Measurements from ENCODE around the gene TBC1D22A.

TBC1D22A gene

GRCh38 chr22:46971099-46971763 lies 208.8 kb downstream of the TBC1D22A start:
- no peak overlapping the region for H3K4me3 ChIP-seq (ENCODE audit: low read depth, low read length)
- DNase-seq (ENCODE audit: low read depth) = no peak
- no peak for TF ChIP-seq CTCF (IDR thresholded peaks at IDR 0.05; ENCODE audit: control insufficient read depth, extremely low read depth, insufficient read depth)

DNA sequence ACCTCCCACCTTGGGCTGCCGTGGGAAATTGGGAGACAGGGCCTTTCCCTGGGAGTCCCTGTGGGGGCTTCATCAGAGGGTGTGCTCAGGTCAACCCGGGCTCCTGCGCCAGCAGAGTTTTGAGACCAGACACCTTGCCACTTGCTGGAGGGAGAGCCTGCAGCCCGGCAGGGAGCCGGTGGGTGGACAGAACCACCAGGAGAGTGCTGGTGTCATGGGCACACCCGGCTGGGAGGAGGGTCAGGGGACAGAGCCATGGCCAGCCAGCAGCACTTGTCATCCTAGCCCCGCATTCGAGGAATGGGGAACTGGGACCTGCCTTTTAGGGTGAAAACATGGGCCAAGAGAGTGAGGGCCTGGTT lies 209.3 kb downstream of the TBC1D22A start:
- H3K4me3 ChIP-seq (ENCODE audit: low read depth, low read length) = no peak overlapping the region
- no peak for TF ChIP-seq CTCF (IDR thresholded peaks at IDR 0.05; ENCODE audit: control insufficient read depth, extremely low read depth, insufficient read depth)

GRCh38 chr22:46972256-46972655 lies 209.8 kb downstream of the TBC1D22A start:
- H3K4me3 ChIP-seq (ENCODE audit: low read depth, low read length) = no peak overlapping the region
- DNase-seq (ENCODE audit: low read depth) = no peak
- TF ChIP-seq CTCF (IDR thresholded peaks at IDR 0.05; ENCODE audit: control insufficient read depth, extremely low read depth, insufficient read depth) = no peak

More for the DNA sequence above, 209.3 kb downstream of the TBC1D22A start:
- no peak for DNase-seq (ENCODE audit: low read depth)

- no peak for DNase-seq (ENCODE audit: low read depth)
- TF ChIP-seq CTCF (IDR thresholded peaks at IDR 0.05; ENCODE audit: control insufficient read depth, extremely low read depth, insufficient read depth) = no peak
- H3K4me3 ChIP-seq (ENCODE audit: low read depth, low read length) = no peak overlapping the region
These were observed 210.7 kb downstream of the TBC1D22A start for GRCh38 chr22:46972901-46973831.

GRCh38 chr22:46974077-46974476 lies 211.6 kb downstream of the TBC1D22A start:
- TF ChIP-seq CTCF (IDR thresholded peaks at IDR 0.05; ENCODE audit: control insufficient read depth, extremely low read depth, insufficient read depth) = no peak

DNA sequence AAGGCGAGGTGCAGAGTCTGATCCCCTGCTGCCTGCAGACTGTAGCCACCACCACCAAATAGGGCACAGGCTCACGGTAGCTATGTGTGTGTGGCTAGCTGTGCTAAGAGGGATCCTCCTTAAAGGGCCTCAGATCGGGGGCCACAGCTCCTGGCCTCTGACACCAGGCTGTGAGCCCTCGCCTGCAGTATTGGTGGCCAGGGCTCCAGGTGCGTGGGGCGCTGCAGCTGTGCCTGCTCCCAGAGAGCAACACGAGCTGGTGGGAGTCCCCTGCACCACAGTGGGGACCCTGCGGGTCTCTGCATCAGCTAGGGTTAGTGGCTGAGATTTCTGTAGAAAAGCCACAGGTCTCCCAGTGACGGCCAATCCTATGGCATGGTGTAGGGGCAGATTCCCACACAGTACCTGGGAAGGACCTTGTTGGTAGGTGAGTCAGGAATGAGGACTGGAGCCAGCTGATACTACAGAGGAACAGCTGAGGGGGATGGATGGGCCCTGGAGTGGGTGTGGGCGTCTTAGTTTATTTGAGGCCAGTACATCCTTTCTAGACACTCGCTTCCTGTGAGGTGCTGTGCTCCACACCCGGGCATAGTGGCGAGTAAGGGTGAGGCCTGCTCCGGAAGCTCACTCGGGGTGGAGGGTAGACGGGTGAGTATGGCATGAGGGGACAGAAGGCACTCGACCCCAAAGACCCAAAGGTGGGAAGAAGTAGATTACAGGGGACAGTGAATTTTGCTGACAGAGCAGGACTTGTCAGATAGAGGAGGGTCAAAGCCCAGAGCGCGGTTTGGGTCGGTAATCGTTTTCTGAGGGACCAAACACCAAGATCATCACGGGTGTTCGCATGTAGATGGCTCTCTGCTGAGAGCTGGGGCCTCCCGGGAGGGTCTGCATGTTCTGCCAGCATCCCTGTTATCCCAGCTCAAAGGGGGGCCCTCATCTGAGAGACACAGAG lies 212.5 kb downstream of the TBC1D22A start:
- DNase-seq (ENCODE audit: low read depth) = no peak
- H3K4me3 ChIP-seq (ENCODE audit: low read depth, low read length) = no peak overlapping the region
- TF ChIP-seq CTCF (IDR thresholded peaks at IDR 0.05; ENCODE audit: control insufficient read depth, extremely low read depth, insufficient read depth) = no peak

More at GRCh38 chr22:46974077-46974476, 211.6 kb downstream of the TBC1D22A start:
- DNase-seq (ENCODE audit: low read depth) = no peak
- no peak overlapping the region for H3K4me3 ChIP-seq (ENCODE audit: low read depth, low read length)
